ENCODE data around the gene NMNAT3.

DNA sequence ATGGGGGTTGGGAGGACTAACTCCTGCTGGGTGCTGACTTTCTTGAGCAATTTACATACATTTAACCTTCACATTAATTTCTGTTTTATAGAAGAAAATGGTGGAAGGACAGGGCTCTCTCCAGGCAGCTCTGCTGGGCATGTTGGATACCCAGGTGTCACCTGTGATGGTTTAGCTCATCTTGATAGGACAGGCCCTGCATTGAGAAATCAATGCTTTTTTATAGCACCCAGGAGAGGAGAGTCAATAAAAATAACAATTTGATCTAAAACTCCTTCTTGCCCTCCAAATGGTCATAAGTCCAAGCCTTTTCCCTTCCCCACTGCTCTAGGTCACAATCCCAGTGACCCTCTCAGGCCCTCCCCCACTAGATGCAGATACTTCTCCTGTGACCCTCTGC is 90.0 kb downstream of the NMNAT3 start:
- TF ChIP-seq, protein P1, sequence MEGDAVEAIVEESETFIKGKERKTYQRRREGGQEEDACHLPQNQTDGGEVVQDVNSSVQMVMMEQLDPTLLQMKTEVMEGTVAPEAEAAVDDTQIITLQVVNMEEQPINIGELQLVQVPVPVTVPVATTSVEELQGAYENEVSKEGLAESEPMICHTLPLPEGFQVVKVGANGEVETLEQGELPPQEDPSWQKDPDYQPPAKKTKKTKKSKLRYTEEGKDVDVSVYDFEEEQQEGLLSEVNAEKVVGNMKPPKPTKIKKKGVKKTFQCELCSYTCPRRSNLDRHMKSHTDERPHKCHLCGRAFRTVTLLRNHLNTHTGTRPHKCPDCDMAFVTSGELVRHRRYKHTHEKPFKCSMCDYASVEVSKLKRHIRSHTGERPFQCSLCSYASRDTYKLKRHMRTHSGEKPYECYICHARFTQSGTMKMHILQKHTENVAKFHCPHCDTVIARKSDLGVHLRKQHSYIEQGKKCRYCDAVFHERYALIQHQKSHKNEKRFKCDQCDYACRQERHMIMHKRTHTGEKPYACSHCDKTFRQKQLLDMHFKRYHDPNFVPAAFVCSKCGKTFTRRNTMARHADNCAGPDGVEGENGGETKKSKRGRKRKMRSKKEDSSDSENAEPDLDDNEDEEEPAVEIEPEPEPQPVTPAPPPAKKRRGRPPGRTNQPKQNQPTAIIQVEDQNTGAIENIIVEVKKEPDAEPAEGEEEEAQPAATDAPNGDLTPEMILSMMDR (IDR thresholded peaks at IDR 0.05; ENCODE audit: low read length) = no peak
- TF ChIP-seq EZH2 (IDR thresholded peaks at IDR 0.05; ENCODE audit: borderline replicate concordance, low read length) = no peak

All from OCI-LY1 (cell line).